ENCODE results near the gene SESTD1. TPM values are rescaled to one million over a fixed set of nuclear protein-coding genes. Genes with fewer than 3 reads are reported as not detected.
A peak's percentile ranks its signal among the peaks of the same experiment; 100 is the strongest.

The SESTD1 gene
- total RNA-seq, 1 experiment from 2014 or later, result 0.07 TPM

DNA sequence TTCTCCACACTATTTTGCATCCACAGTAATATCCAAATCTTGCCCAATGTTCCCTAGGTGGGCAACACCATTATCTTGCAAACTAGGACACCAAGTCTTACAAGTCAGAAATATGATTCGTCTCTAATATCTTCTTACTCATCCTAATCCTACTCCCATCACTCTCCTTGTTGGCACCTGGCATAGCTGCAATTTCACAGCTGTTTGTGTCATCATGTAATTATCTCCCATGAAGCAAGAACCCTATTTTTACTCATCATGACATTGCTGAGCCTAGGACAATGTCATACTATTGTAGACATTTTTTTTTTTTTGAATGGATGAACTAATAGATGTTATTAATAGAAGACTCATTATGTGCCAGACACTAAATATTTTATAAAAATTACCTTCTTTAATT lies 123.4 kb downstream of the SESTD1 start:
- Histone ChIP-seq H3K9ac (ENCODE audit: low read length) (no peak overlapping the region), H3K27me3 (ENCODE audit: low read length) (no peaks in the 10 kb centered on the region), H3K27ac (ENCODE audit: low read length) (no peak overlapping the region), H3K9me3 (ENCODE audit: low read length) (no peaks in the 10 kb centered on the region), H3K79me2 (ENCODE audit: low read length) (no peaks in the 10 kb centered on the region), H3K4me2 (ENCODE audit: low read depth, low read length, poor library complexity, severe bottlenecking) (no peak overlapping the region), H3K4me3 (ENCODE audit: low read length) (no peak overlapping the region), H3K36me3 (ENCODE audit: insufficient read depth, low read length) (no peaks in the 10 kb centered on the region), H3K4me1 (ENCODE audit: low read length) (no peaks in the 10 kb centered on the region), H3K9me2 (replicated peaks; ENCODE audit: insufficient read depth, low read length) (no peaks in the 10 kb centered on the region), H4K20me1 (ENCODE audit: insufficient read depth, low read depth, low read length) (no peaks in the 10 kb centered on the region), H2AFZ (ENCODE audit: low read length) (no peak overlapping the region)
- no peak for DNase-seq

DNA sequence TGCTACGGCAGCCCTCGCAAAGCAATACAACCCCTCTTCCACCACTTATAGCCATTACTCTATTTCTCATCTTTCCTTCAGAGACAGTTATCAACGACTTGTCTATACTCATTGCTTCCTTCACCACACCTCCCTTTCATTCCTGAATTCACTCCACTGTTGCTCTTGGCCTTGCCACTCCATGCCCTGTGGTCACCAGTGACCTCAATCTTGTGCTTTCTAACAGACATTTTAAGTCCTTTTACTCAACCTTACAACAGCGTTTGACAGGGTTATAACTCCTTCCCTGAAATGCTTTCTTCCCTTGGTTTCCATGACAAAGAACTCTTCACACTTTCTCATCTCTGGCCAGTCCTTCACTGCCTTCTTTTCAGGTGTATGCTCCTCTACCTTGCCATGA lies 124.1 kb downstream of the SESTD1 start:
- no peak overlapping the region for H3K4me2 ChIP-seq (ENCODE audit: low read depth, low read length, poor library complexity, severe bottlenecking)
- H2AFZ ChIP-seq (ENCODE audit: low read length), result no peak overlapping the region
- no peaks in the 10 kb centered on the region for H3K79me2 ChIP-seq (ENCODE audit: low read length)
- no peak overlapping the region for H3K4me3 ChIP-seq (ENCODE audit: low read length)
- H4K20me1 ChIP-seq (ENCODE audit: insufficient read depth, low read depth, low read length), result no peaks in the 10 kb centered on the region
- no peaks in the 10 kb centered on the region for H3K36me3 ChIP-seq (ENCODE audit: insufficient read depth, low read length)
- no peaks in the 10 kb centered on the region for H3K4me1 ChIP-seq (ENCODE audit: low read length)
- no peak for DNase-seq
- no peaks in the 10 kb centered on the region for H3K27me3 ChIP-seq (ENCODE audit: low read length)
- H3K27ac ChIP-seq (ENCODE audit: low read length), result no peak overlapping the region
- H3K9ac ChIP-seq (ENCODE audit: low read length), result no peak overlapping the region
- no peaks in the 10 kb centered on the region for H3K9me3 ChIP-seq (ENCODE audit: low read length)
- H3K9me2 ChIP-seq (replicated peaks; ENCODE audit: insufficient read depth, low read length), result no peaks in the 10 kb centered on the region

DNA sequence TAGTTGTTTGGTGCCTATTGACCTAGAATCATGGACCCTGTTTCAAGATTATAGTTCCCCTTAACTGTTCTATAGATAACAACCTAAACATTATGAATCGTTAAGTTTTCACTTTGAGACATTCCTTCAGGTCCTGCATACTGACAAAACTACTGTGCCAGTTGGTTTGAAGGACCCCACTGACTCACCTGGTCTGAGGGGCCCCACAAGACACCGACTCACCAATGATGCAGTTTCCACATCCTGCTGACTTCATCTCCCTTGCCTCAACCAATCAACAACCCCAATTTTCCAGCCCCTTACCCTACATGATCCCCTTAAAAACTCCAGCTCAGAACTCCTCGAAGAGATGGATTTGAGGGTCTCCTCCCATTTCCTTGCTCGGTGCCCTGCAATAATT lies 125.1 kb downstream of the SESTD1 start:
- Histone ChIP-seq H3K36me3 (ENCODE audit: insufficient read depth, low read length) (no peaks in the 10 kb centered on the region), H2AFZ (ENCODE audit: low read length) (no peak overlapping the region), H4K20me1 (ENCODE audit: insufficient read depth, low read depth, low read length) (no peaks in the 10 kb centered on the region), H3K9me2 (replicated peaks; ENCODE audit: insufficient read depth, low read length) (no peaks in the 10 kb centered on the region), H3K9ac (ENCODE audit: low read length) (no peak overlapping the region), H3K4me3 (ENCODE audit: low read length) (no peak overlapping the region), H3K27me3 (ENCODE audit: low read length) (no peaks in the 10 kb centered on the region), H3K4me2 (ENCODE audit: low read depth, low read length, poor library complexity, severe bottlenecking) (no peak overlapping the region), H3K79me2 (ENCODE audit: low read length) (no peaks in the 10 kb centered on the region), H3K9me3 (ENCODE audit: low read length) (no peaks in the 10 kb centered on the region), H3K4me1 (ENCODE audit: low read length) (no peaks in the 10 kb centered on the region), H3K27ac (ENCODE audit: low read length) (no peak overlapping the region)
- DNase-seq, result no peak

DNA sequence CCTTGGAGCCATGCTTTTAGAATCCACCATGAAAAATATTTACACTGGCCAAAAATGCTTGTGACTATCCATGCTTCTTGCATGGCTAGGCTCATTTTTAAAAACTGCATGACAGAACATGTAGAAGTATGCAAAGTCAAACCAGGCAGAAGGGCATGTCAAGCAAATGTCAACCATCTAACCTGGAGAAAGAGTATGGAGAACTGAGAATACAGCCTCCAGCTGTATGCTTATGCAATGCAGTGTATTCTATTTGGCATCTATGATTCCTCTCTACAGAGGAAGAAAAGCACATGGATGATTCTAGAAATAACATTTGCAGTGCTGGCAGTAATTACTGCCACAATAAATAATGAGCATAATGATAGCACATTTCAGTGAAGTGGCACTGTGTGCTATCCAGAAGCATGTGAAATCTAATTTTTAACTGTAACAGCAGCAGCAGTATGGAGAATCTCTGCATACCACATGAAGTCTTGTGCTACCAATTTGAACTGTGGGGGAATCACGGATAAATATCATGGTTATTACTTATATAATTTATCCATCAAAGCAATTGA lies 127.4 kb downstream of the SESTD1 start:
- Histone ChIP-seq H3K9me3 (ENCODE audit: low read length) (no peaks in the 10 kb centered on the region), H3K27ac (ENCODE audit: low read length) (no peak overlapping the region), H4K20me1 (ENCODE audit: insufficient read depth, low read depth, low read length) (no peaks in the 10 kb centered on the region), H3K36me3 (ENCODE audit: insufficient read depth, low read length) (no peaks in the 10 kb centered on the region), H3K4me2 (ENCODE audit: low read depth, low read length, poor library complexity, severe bottlenecking) (no peak overlapping the region), H3K4me1 (ENCODE audit: low read length) (no peaks in the 10 kb centered on the region), H3K9ac (ENCODE audit: low read length) (no peak overlapping the region), H3K9me2 (replicated peaks; ENCODE audit: insufficient read depth, low read length) (no peaks in the 10 kb centered on the region), H3K27me3 (ENCODE audit: low read length) (no peaks in the 10 kb centered on the region), H2AFZ (ENCODE audit: low read length) (no peak overlapping the region), H3K79me2 (ENCODE audit: low read length) (no peaks in the 10 kb centered on the region), H3K4me3 (ENCODE audit: low read length) (no peak overlapping the region)
- DNase-seq, result no peak

DNA sequence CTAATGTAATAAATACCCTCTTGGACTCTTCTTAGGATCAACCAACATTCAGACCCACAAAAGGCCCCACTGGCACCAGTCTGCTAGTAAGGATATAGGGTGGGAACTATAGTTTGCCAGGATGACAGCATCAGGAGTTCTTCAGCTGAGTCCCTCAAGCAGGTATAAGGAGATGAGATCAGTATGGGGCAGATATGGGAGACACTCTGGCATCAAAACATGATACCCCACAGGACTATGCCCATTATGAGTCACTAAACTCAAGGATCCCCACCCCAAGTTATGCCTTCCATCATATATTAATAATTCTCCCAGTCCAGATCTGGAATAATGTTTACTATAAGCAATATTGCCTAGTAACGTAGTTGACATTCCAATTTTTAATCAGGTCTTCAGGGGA lies 131.6 kb downstream of the SESTD1 start:
- Histone ChIP-seq H3K4me2 (ENCODE audit: low read depth, low read length, poor library complexity, severe bottlenecking) (no peak overlapping the region), H3K9me2 (replicated peaks; ENCODE audit: insufficient read depth, low read length) (no peaks in the 10 kb centered on the region), H3K4me1 (ENCODE audit: low read length) (no peaks in the 10 kb centered on the region)

DNA sequence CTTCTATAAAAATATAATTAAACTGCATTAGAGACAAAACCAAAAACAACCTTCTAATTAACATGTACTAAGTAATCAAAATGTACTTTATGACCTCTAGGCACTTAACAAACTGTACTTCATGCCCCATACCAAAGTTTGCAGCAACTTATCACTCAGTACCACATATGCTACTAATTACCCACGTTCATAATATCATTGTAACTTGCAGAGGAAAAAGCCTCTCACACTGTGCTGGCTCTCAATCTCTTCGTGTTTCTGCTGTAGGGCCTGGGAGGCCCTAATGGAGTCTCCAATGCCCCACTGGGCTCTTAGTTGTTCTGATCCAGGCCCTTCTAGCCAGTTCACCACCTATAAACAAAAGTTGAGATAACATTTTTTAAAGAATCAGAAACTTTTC lies 132.6 kb downstream of the SESTD1 start:
- Histone ChIP-seq H3K27ac (ENCODE audit: low read length) (no peak overlapping the region), H3K4me3 (ENCODE audit: low read length) (no peak overlapping the region), H4K20me1 (ENCODE audit: insufficient read depth, low read depth, low read length) (no peaks in the 10 kb centered on the region), H2AFZ (ENCODE audit: low read length) (no peak overlapping the region), H3K9me2 (replicated peaks; ENCODE audit: insufficient read depth, low read length) (no peaks in the 10 kb centered on the region), H3K4me1 (ENCODE audit: low read length) (no peaks in the 10 kb centered on the region), H3K4me2 (ENCODE audit: low read depth, low read length, poor library complexity, severe bottlenecking) (no peak overlapping the region), H3K9me3 (ENCODE audit: low read length) (no peaks in the 10 kb centered on the region), H3K27me3 (ENCODE audit: low read length) (no peaks in the 10 kb centered on the region), H3K9ac (ENCODE audit: low read length) (no peak overlapping the region), H3K79me2 (ENCODE audit: low read length) (no peaks in the 10 kb centered on the region), H3K36me3 (ENCODE audit: insufficient read depth, low read length) (no peaks in the 10 kb centered on the region)
- no peak for DNase-seq

More for the DNA sequence above, 131.6 kb downstream of the SESTD1 start:
- Histone ChIP-seq H3K27me3 (ENCODE audit: low read length) (no peaks in the 10 kb centered on the region), H3K79me2 (ENCODE audit: low read length) (no peaks in the 10 kb centered on the region), H3K36me3 (ENCODE audit: insufficient read depth, low read length) (no peaks in the 10 kb centered on the region), H3K9me3 (ENCODE audit: low read length) (no peaks in the 10 kb centered on the region), H4K20me1 (ENCODE audit: insufficient read depth, low read depth, low read length) (no peaks in the 10 kb centered on the region), H3K9ac (ENCODE audit: low read length) (no peak overlapping the region), H3K4me3 (ENCODE audit: low read length) (no peak overlapping the region), H3K27ac (ENCODE audit: low read length) (no peak overlapping the region), H2AFZ (ENCODE audit: low read length) (no peak overlapping the region)
- DNase-seq, result no peak

DNA sequence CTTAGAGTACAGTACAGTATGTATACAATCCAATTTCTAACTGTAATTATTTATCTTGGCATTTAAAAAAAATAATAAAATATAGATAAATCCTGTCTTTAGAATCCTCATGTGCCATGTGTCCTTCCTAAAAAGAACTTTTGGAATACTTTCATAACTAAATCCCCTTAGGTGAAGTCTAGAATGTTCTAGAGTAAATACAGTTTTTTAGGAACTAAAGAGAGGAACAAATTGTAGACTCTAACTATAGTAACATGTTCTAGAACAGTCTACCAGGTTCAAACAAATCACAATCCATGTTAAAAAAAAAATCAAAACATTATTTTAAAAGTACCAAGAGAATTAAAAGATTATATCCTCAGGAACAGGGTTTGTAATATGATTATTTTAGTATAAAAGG lies 134.1 kb downstream of the SESTD1 start:
- no peak overlapping the region for H2AFZ ChIP-seq (ENCODE audit: low read length)
- no peaks in the 10 kb centered on the region for H3K4me1 ChIP-seq (ENCODE audit: low read length)
- H3K79me2 ChIP-seq (ENCODE audit: low read length), result no peaks in the 10 kb centered on the region
- H3K9me3 ChIP-seq (ENCODE audit: low read length), result no peaks in the 10 kb centered on the region
- no peaks in the 10 kb centered on the region for H3K27me3 ChIP-seq (ENCODE audit: low read length)
- H4K20me1 ChIP-seq (ENCODE audit: insufficient read depth, low read depth, low read length), result no peaks in the 10 kb centered on the region
- DNase-seq, result no peak
- H3K9me2 ChIP-seq (replicated peaks; ENCODE audit: insufficient read depth, low read length), result no peaks in the 10 kb centered on the region
- H3K4me3 ChIP-seq (ENCODE audit: low read length), result no peak overlapping the region
- no peak overlapping the region for H3K4me2 ChIP-seq (ENCODE audit: low read depth, low read length, poor library complexity, severe bottlenecking)
- H3K36me3 ChIP-seq (ENCODE audit: insufficient read depth, low read length), result no peaks in the 10 kb centered on the region
- H3K27ac ChIP-seq (ENCODE audit: low read length), result no peak overlapping the region
- no peak overlapping the region for H3K9ac ChIP-seq (ENCODE audit: low read length)

DNA sequence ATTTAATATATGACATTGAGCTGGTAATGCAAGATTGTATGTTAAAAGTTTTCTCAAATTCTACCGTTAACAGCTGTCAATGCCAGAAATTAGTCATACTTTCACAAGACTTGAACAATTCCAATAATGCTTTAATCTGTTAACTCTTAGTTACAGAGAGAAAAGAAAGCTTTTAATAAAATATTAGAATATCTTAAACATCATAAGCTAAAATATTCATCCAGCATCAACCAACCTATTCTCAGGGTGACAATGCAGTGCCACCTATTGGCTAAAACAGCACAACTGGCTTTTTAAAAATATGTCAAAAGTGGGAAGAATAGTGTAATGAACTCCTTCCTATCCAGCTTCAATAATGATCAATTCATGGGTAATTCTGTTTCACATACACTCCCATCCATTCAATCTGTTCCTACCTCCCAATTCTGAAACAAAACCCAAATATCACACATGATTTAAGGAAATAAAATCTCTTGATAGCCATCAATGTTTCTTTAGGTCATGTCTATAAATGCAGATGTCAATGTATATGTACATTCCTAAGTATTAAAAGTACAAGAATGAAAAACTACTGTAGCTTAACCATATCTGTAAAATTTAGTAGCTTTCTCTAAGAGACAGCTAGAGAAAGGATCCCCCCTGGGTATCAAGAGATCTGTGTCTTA lies 134.9 kb downstream of the SESTD1 start:
- DNase-seq, result peak; percentile 47
- Histone ChIP-seq H3K4me1 (ENCODE audit: low read length) (no peaks in the 10 kb centered on the region), H3K27ac (ENCODE audit: low read length) (no peak overlapping the region), H2AFZ (ENCODE audit: low read length) (no peak overlapping the region), H3K4me3 (ENCODE audit: low read length) (no peak overlapping the region), H3K9ac (ENCODE audit: low read length) (no peak overlapping the region), H3K36me3 (ENCODE audit: insufficient read depth, low read length) (no peaks in the 10 kb centered on the region), H3K4me2 (ENCODE audit: low read depth, low read length, poor library complexity, severe bottlenecking) (no peak overlapping the region), H3K27me3 (ENCODE audit: low read length) (no peaks in the 10 kb centered on the region), H3K9me2 (replicated peaks; ENCODE audit: insufficient read depth, low read length) (no peaks in the 10 kb centered on the region), H3K79me2 (ENCODE audit: low read length) (no peaks in the 10 kb centered on the region), H3K9me3 (ENCODE audit: low read length) (no peaks in the 10 kb centered on the region), H4K20me1 (ENCODE audit: insufficient read depth, low read depth, low read length) (no peaks in the 10 kb centered on the region)

Measured in Karpas-422 (cell line).